GM20000 (cell line): ENCODE results near the gene PLPP3.
"Not testable (repeated sequence)": the region's sequence is repeated elsewhere in the genome, so short reads cannot be mapped to it uniquely, and the experiment has no call there.

Experiments
- DNase-seq: peaks from one replicate; pipeline ENCODE4 v3.0.0; 2012; ENCODE audit warnings: low spot score
- CTCF ChIP-seq: IDR thresholded peaks from 2 replicates; pipeline ENCODE4 v1.5.1; 2012; ENCODE audit warnings: mild to moderate bottlenecking, control low read depth; ENCODE audit errors: extremely low read depth, missing control alignments

The PLPP3 gene

GRCh38 chr1:56578963-56579875, at the start of gene PLPP3:
Gene PLPP3 (minus strand): TSS chr1:56579563. CDS start chr1:56579016, 547 bp downstream.
- DNase-seq, result peak; percentile 62
- no peak for TF ChIP-seq CTCF

DNA sequence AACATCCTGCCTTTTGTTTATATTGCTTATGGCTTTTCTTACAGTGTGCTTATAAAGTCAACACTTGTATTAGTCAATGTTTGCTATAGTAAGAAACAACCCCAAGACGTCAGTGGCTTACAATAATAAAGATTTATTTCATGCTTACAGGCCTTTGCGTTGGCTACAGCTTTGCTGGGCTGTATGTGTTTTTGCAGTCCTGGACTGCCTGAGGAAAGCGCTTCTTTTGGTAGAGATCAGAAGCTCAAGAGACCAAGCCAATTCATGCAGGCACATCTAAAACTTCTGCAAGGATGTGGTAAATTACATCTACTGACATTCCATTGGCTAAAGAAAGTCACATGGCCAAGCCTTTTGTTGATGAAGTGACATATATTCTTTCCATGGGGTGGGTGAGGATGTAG, 48.3 kb upstream of the PLPP3 start:
- no peak for TF ChIP-seq CTCF
- no peak for DNase-seq

DNA sequence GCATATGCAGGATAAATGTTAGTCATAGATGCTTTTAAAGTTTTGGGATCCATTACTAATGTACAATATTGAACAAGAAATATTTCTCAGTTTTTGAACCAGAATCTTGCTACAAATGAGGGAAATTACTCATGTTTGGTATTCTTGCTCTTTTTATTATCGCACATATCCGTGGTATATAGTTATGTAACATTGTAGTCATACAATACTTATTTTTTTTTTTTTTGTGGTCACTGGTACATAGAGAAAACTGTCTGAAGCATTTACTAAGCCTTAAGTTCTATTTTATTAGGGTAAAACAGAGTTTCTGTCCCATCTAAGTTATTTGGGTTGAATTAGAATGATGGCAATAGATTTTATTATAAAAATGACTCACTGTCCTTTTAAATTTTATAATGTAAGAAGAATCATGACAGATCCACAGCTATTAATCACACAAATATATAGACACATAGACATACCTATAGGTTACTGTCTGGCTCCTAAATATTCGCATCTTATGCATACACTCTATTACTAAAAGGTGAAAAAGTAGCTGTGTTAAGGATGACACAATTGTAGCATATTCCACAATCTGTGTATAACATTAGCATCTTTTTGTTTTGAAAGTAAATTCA, 47.8 kb upstream of the PLPP3 start:
- TF ChIP-seq CTCF, result no peak
- no peak for DNase-seq

GRCh38 chr1:56626546-56626945, 47.2 kb upstream of the PLPP3 start:
- no peak for DNase-seq
- TF ChIP-seq CTCF, result no peak

- TF ChIP-seq CTCF, result no peak
- no peak for DNase-seq
These were observed 46.6 kb upstream of the PLPP3 start for GRCh38 chr1:56625819-56626440.

GRCh38 chr1:56617141-56617540, 37.8 kb upstream of the PLPP3 start:
- no peak for TF ChIP-seq CTCF
- DNase-seq, result no peak

DNA sequence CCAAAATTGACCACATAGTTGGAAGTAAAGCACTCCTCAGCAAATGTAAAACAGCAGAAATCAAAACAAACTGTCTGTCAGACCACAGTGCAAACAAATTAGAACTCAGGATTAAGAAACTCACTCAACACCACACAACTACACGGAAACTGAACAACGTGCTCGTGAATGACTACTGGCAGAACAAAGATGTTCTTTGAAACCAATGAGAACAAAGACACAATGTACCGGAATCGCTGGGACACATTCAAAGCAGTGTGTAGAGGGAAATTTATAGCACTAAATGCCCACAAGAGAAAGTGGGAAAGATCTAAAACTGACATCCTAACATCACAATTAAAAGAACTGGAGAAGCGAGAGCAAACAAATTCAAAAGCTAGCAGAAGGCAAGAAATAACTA, 31.4 kb upstream of the PLPP3 start:
- DNase-seq, result not testable (repeated sequence)

DNA sequence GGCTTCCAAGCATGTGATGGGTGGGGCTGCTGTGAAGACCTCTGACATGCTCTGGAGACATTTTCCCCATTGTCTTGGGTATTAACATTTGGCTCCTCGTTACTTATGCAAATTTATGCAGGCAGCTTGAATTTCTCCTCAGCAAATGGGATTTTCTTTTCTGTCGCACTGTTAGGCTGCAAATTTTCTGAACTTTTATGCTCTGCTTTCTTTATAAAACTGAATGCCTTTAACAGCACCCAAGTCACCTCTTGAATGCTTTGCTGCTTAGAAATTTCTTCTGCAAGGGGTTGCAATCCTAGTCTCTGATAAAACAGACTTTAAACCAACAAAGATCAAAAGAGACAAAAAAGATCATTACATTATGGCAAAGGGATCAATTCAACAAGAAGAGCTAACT, 30.7 kb upstream of the PLPP3 start:
- not testable (repeated sequence) for DNase-seq

GRCh38 chr1:56595397-56596191, 16.2 kb upstream of the PLPP3 start:
- not testable (repeated sequence) for DNase-seq
